OCI-LY3 (cell line): ENCODE measurements around the gene LIMS4.
"Not testable (repeated sequence)": the region's sequence is repeated elsewhere in the genome, so short reads cannot be mapped to it uniquely, and the experiment has no call there.

Source experiments
- EZH2phosphoT487 ChIP-seq: fragments of 200-600 bp; shearing (Covaris generic); IDR thresholded peaks from 2 replicates; pipeline ENCODE4 v1.6.1; 2018; ENCODE audit warnings: antibody characterized with exemption, mixed run types, low read depth
- TF ChIP-seq, protein P1 (sequence below): fragments of 200-600, 300-600 bp; sonication (generic); IDR thresholded peaks from 2 replicates; pipeline ENCODE4 v1.5.1; 2014; ENCODE audit warnings: antibody characterized with exemption, low read length, low read depth

DNA sequence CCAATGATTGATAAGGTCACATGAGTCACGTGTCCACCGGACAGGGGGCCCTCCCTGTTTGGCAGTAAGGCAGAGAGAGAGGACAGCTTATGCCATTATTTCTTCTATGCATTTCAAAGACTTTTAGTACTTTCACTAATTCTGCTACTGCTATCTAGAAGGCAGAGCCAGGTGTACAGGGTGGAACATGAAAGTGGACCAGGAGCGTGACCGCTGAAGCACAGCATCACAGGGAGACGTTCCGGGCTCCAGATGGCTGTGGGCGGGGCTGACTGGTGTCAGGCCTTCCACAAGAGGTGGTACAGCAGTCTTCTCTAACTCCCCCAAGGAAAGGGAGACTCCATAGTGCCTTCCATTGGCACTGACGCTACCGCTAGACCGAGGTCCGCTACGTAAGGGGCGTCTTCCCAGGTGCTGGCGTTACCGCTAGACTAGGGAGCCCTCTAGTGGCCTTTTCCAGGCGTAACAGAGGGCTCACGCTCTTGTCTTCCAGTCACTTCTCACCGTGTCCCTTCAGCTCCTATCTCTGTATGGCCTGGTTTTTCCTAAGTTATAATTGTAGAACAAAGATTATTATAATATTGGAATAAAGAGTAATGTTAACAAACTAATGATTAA is 71.5 kb downstream of the LIMS4 start:
- TF ChIP-seq, protein P1, sequence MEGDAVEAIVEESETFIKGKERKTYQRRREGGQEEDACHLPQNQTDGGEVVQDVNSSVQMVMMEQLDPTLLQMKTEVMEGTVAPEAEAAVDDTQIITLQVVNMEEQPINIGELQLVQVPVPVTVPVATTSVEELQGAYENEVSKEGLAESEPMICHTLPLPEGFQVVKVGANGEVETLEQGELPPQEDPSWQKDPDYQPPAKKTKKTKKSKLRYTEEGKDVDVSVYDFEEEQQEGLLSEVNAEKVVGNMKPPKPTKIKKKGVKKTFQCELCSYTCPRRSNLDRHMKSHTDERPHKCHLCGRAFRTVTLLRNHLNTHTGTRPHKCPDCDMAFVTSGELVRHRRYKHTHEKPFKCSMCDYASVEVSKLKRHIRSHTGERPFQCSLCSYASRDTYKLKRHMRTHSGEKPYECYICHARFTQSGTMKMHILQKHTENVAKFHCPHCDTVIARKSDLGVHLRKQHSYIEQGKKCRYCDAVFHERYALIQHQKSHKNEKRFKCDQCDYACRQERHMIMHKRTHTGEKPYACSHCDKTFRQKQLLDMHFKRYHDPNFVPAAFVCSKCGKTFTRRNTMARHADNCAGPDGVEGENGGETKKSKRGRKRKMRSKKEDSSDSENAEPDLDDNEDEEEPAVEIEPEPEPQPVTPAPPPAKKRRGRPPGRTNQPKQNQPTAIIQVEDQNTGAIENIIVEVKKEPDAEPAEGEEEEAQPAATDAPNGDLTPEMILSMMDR, result not testable (repeated sequence)
- not testable (repeated sequence) for TF ChIP-seq EZH2phosphoT487
